ENCODE data around the gene TTLL13. TPM values are rescaled to one million over a fixed set of nuclear protein-coding genes. Genes with fewer than 3 reads are reported as not detected.

TTLL13 gene
- total and polyA plus RNA-seq, 9 of the 15 experiments (the other 6 are each of a cell fraction or from before 2014, with no cell fraction given) = 0.05 to 0.24 (median 0.11) TPM; not detected in 1

DNA sequence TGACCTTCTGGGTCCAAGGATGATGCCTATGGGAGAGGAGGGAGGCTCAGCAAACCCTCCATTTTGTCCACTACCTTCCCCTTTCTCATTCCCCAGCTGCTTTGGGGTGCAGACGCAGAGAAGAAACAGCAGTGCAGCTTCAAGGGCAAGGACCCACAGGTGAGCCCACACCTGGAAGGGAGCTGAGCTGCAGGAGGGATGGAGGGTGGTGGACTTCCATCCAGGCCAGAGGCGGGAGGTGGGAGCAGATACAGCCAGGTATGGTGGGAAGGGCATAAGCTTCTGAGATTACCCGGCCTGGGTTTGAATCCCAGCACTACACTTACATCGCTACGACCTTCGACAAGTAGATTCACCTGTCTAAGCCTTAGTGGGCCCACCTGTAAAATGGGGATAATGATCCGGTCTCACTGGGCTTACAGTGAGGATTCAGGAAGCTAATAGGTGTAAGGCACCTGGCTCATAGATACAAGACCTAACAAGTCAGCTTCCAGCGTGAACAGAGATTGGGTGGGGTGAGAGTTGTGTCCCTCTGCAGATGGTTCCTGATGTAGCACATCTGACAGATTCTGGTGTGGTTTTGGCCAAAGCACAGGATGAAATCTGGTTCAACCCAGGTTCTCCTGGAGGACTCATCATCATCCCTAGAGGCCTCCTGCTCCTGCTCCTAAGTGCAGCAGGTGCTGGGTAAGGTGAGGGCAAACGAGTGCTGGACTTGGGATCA, 31.5 kb upstream of the TTLL13 start:
- Histone ChIP-seq H3K4me3 (no peak overlapping the region), H3K36me3 (ENCODE audit: control insufficient read depth, insufficient read depth, low read length) (peaks cover 64% of the 10 kb centered on the region; the same call in 2 of the 3 replicates), H3K4me1 (replicated peaks in 1 of 2; ENCODE audit: control insufficient read depth in 2 of 2, insufficient read depth in 2 of 2, low read length in 2 of 2) (peaks cover 9 to 23% of the 10 kb centered on the region in 2 experiments; a peak in 4 of 5 replicates), H2AFZ (ENCODE audit: low read depth, low read length) (no peak overlapping the region), H4K20me1 (replicated peaks; ENCODE audit: control insufficient read depth, insufficient read depth, low read length) (peaks cover 5% of the 10 kb centered on the region; the same call in 1 of the 2 replicates), H3K4me2 (ENCODE audit: insufficient read depth, low read length) (no peak overlapping the region), H3K9ac (ENCODE audit: insufficient read depth in 1 of 2, low read depth in 2 of 2, low read length in 2 of 2) (peak overlapping the region in 1 of 2 experiments; percentile 11; a peak in 2 of 4 replicates), H3K9me1 (ENCODE audit: control insufficient read depth, insufficient read depth, low read length) (no peaks in the 10 kb centered on the region), H3K9me3 (replicated peaks; ENCODE audit: control insufficient read depth, insufficient read depth, low read depth, low read length) (no peaks in the 10 kb centered on the region), H3K79me2 (ENCODE audit: control insufficient read depth, insufficient read depth, low read length) (peaks cover 21% of the 10 kb centered on the region), H3K27ac (ENCODE audit: extremely low read depth, low read depth, low read length) (no peak overlapping the region), H3K27me3 (ENCODE audit: control insufficient read depth in 2 of 2, insufficient read depth in 2 of 2, low read length in 2 of 2) (no peaks in the 10 kb centered on the region)
- FAIRE-seq = no peak
- ChIA-PET CTCF (ENCODE audit: low intra/inter-chr PET ratio) (interaction anchor here (1.5 kb wide), 1 partner anchor 74 kb away, joined by 3 read pairs; no protein-coding TSS in a partner anchor), POLR2A (interaction anchor here (0.6 to 1.1 kb wide), 9 partner anchors 13 to 600 kb away, joined by 3 to 4 read pairs (median 3); no protein-coding TSS in a partner anchor)
- BruUV-seq (replicated peaks) = no TSS peak
- 90% methylated on average over 9 of the region's 9 CpGs for WGBS (ENCODE audit: insufficient coverage, low coverage, missing lambda C conversion rate)
- no peak for TF ChIP-seq ZNF263 (CRISPR knock-in tag; IDR thresholded peaks at IDR 0.05; ENCODE audit: borderline replicate concordance)
- no peak for TF ChIP-seq GTF2E2 (tag; IDR thresholded peaks at IDR 0.05)
- no peak for TF ChIP-seq BRF1 (IDR thresholded peaks at IDR 0.05; ENCODE audit: borderline replicate concordance, extremely low read depth, insufficient read length)
- TF ChIP-seq, protein P1, sequence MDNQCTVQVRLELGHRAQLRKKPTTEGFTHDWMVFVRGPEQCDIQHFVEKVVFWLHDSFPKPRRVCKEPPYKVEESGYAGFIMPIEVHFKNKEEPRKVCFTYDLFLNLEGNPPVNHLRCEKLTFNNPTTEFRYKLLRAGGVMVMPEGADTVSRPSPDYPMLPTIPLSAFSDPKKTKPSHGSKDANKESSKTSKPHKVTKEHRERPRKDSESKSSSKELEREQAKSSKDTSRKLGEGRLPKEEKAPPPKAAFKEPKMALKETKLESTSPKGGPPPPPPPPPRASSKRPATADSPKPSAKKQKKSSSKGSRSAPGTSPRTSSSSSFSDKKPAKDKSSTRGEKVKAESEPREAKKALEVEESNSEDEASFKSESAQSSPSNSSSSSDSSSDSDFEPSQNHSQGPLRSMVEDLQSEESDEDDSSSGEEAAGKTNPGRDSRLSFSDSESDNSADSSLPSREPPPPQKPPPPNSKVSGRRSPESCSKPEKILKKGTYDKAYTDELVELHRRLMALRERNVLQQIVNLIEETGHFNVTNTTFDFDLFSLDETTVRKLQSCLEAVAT (IDR thresholded peaks at IDR 0.05) = no peak
- TF ChIP-seq MAFG (tag; conservative IDR thresholded peaks at IDR 0.05) = no peak
- TF ChIP-seq CHD1 (IDR thresholded peaks at IDR 0.05; ENCODE audit: low read length) = no peak
- no peak for TF ChIP-seq RCOR1 (IDR thresholded peaks at IDR 0.05; ENCODE audit: borderline replicate concordance in 1 of 2, low read depth in 2 of 2, low read length in 2 of 2)
- TF ChIP-seq ILF3 (IDR thresholded peaks at IDR 0.05; ENCODE audit: borderline replicate concordance) = no peak
- no peak for TF ChIP-seq POLR2G (IDR thresholded peaks at IDR 0.05; ENCODE audit: low read depth, low read length)
- no peak for TF ChIP-seq NFE2L1 (tag; IDR thresholded peaks at IDR 0.05; ENCODE audit: borderline replicate concordance, low read depth)
- TF ChIP-seq PHTF2 (CRISPR knock-in tag; IDR thresholded peaks at IDR 0.05) = no peak
- TF ChIP-seq CHD2 (IDR thresholded peaks at IDR 0.05; ENCODE audit: low read depth, low read length) = no peak
- no peak for TF ChIP-seq ZNF408 (CRISPR knock-in tag; IDR thresholded peaks at IDR 0.05; ENCODE audit: low read depth)
- no peak for TF ChIP-seq EGR1 (conservative IDR thresholded peaks at IDR 0.05)
- TF ChIP-seq MTA3 (IDR thresholded peaks at IDR 0.05; ENCODE audit: borderline replicate concordance) = no peak
- TF ChIP-seq POLR2AphosphoS2 (IDR thresholded peaks at IDR 0.05; ENCODE audit: low read length) = no peak
- no peak for TF ChIP-seq PRPF4 (IDR thresholded peaks at IDR 0.05; ENCODE audit: insufficient read depth, low read depth, low read length, poor library complexity, severe bottlenecking)
- in situ Hi-C loops (cut with MboI) (loop anchor here (5.0 kb wide), 1 partner anchor 56 kb away; no protein-coding TSS in a partner anchor), intact Hi-C loops (cut with micrococcal nuclease) (no loop called here)
- DNase-seq (ENCODE audit: extremely low read depth in 1 of 4, low spot score in 3 of 4) = no peak
- ATAC-seq = no peak

Measured in K562 (cell line).